Mesodermal cell (in vitro differentiated cells): ENCODE data around the gene FAAP100. TPM values are rescaled to one million over a fixed set of nuclear protein-coding genes. Genes with fewer than 3 reads are reported as not detected.
"Not testable (repeated sequence)": the region's sequence is repeated elsewhere in the genome, so short reads cannot be mapped to it uniquely, and the experiment has no call there.

Experiments
- H3K27ac ChIP-seq: 2 replicates; pipeline ENCODE4 v1.7.0; 2013; ENCODE audit warnings: mild to moderate bottlenecking, low read depth, low read length, moderate library complexity; ENCODE audit not compliant: severe bottlenecking
- H3K36me3 ChIP-seq: 2 replicates; pipeline ENCODE4 v1.7.1; 2013; ENCODE audit warnings: mild to moderate bottlenecking, low read length, moderate library complexity; ENCODE audit not compliant: control insufficient read depth, insufficient read depth
- H3K4me1 ChIP-seq: one replicate; pipeline ENCODE4 v1.7.1; 2013; ENCODE audit warnings: mild to moderate bottlenecking, low read length; ENCODE audit not compliant: insufficient read depth, control insufficient read depth, poor library complexity, severe bottlenecking
- H3K4me3 ChIP-seq: 2 replicates; pipeline ENCODE4 v1.7.0; 2013; ENCODE audit warnings: low read length, control low read depth, mild to moderate bottlenecking; ENCODE audit not compliant: insufficient read depth, poor library complexity, severe bottlenecking; ENCODE audit errors: extremely low read depth
- H3K9me3 ChIP-seq: 2 replicates; pipeline ENCODE4 v1.7.1; 2013; ENCODE audit warnings: mild to moderate bottlenecking, low read length, moderate library complexity; ENCODE audit not compliant: control insufficient read depth
- WGBS, 2 experiments: methylation state at CpG; one replicate each; pipeline ENCODE4 v1.1.5; 2013; ENCODE audit warnings: missing lambda C conversion rate in 2 of 2; ENCODE audit not compliant: insufficient coverage in 2 of 2; 5-methylcytosine and 5-hydroxymethylcytosine counted together
- polyA plus RNA-seq, 2 experiments: library from polyadenylated mRNA; stranded (reverse); fragments of 50-300 nt; gene quantifications; one replicate each; pipeline ENCODE4 v1.2.3, GENCODE V29; 2013

Gene FAAP100
- polyA plus RNA-seq (2013, experiment 1 of 2), result 19.1 TPM
- 15.6 TPM for polyA plus RNA-seq (2013, experiment 2 of 2)

GRCh38 chr17:81552244-81553017, at the start of gene FAAP100:
TSS of gene FAAP100 (minus strand) at chr17:81552353. CDS start at chr17:81552330, 23 bp downstream.
- no peaks in the 10 kb centered on the region for H3K9me3 ChIP-seq
- H3K4me1 ChIP-seq, result peaks cover 33% of the 10 kb centered on the region
- H3K36me3 ChIP-seq, result peaks cover 41% of the 10 kb centered on the region
- WGBS, 2 experiments, result 0 to 1% methylated on average over 69 to 81 of the region's 85 CpGs
- peak within 1 kb of the TSS; percentile 91 for H3K4me3 ChIP-seq
- H3K27ac ChIP-seq, result peak within 1 kb of the TSS; percentile 76

GRCh38 chr17:81601525-81602120, 49.5 kb upstream of the FAAP100 start:
- H3K36me3 ChIP-seq, result peaks cover 93% of the 10 kb centered on the region
- H3K27ac ChIP-seq, result no peak overlapping the region
- no peaks in the 10 kb centered on the region for H3K9me3 ChIP-seq
- 47 to 54% methylated on average over 5 to 6 of the region's 9 CpGs for WGBS, 2 experiments
- no peak overlapping the region for H3K4me3 ChIP-seq
- H3K4me1 ChIP-seq, result no peaks in the 10 kb centered on the region

GRCh38 chr17:81599719-81600486, 47.8 kb upstream of the FAAP100 start:
- H3K4me1 ChIP-seq, result no peaks in the 10 kb centered on the region
- peaks cover 94% of the 10 kb centered on the region for H3K36me3 ChIP-seq
- 94 to 96% methylated on average over 8 to 9 of the region's 10 CpGs for WGBS, 2 experiments

GRCh38 chr17:81593105-81593871, 41.1 kb upstream of the FAAP100 start:
- no peaks in the 10 kb centered on the region for H3K9me3 ChIP-seq
- WGBS, 2 experiments, result 95 to 100% methylated on average over 5 to 10 of the region's 11 CpGs
- H3K4me1 ChIP-seq, result no peaks in the 10 kb centered on the region
- H3K36me3 ChIP-seq, result peaks cover 97% of the 10 kb centered on the region
- H3K4me3 ChIP-seq, result no peak overlapping the region
- no peak overlapping the region for H3K27ac ChIP-seq

More at GRCh38 chr17:81599719-81600486, 47.8 kb upstream of the FAAP100 start:
- Histone ChIP-seq H3K27ac (no peak overlapping the region), H3K9me3 (no peaks in the 10 kb centered on the region), H3K4me3 (no peak overlapping the region)

GRCh38 chr17:81591971-81592370, 39.8 kb upstream of the FAAP100 start:
- no peak overlapping the region for H3K27ac ChIP-seq
- no peaks in the 10 kb centered on the region for H3K9me3 ChIP-seq
- H3K36me3 ChIP-seq, result peaks cover 97% of the 10 kb centered on the region
- H3K4me1 ChIP-seq, result peaks cover under 1% of the 10 kb centered on the region
- WGBS, 2 experiments, result 93 to 94% methylated on average over 10 to 14 of the region's 14 CpGs
- no peak overlapping the region for H3K4me3 ChIP-seq

GRCh38 chr17:81590121-81590520, 38.0 kb upstream of the FAAP100 start:
- peaks cover 98% of the 10 kb centered on the region for H3K36me3 ChIP-seq
- 88 to 98% methylated on average over 7 of the region's 8 CpGs for WGBS, 2 experiments
- peaks cover 13% of the 10 kb centered on the region for H3K4me1 ChIP-seq
- no peaks in the 10 kb centered on the region for H3K9me3 ChIP-seq
- no peak overlapping the region for H3K4me3 ChIP-seq
- H3K27ac ChIP-seq, result no peak overlapping the region

GRCh38 chr17:81589612-81590011, 37.5 kb upstream of the FAAP100 start:
- H3K4me1 ChIP-seq, result peaks cover 13% of the 10 kb centered on the region
- H3K27ac ChIP-seq, result no peak overlapping the region
- H3K36me3 ChIP-seq, result peaks cover 93% of the 10 kb centered on the region
- no peaks in the 10 kb centered on the region for H3K9me3 ChIP-seq
- H3K4me3 ChIP-seq, result no peak overlapping the region
- 92 to 100% methylated on average over 2 of the region's 5 CpGs for WGBS, 2 experiments

- WGBS, 2 experiments, result 93 to 100% methylated on average over 3 of the region's 4 CpGs
Observed at GRCh38 chr17:81586096-81586495, 33.9 kb upstream of the FAAP100 start.

GRCh38 chr17:81584771-81585170, 32.6 kb upstream of the FAAP100 start:
- Histone ChIP-seq H3K36me3 (peaks cover 88% of the 10 kb centered on the region), H3K4me1 (peaks cover 46% of the 10 kb centered on the region)
- not testable (repeated sequence) for H3K9me3 ChIP-seq, H3K4me3 ChIP-seq, H3K27ac ChIP-seq
- 95 to 96% methylated on average over 14 of the region's 14 CpGs for WGBS, 2 experiments

More at GRCh38 chr17:81586096-81586495, 33.9 kb upstream of the FAAP100 start:
- no peaks in the 10 kb centered on the region for H3K9me3 ChIP-seq
- no peak overlapping the region for H3K27ac ChIP-seq
- peaks cover 92% of the 10 kb centered on the region for H3K36me3 ChIP-seq
- H3K4me3 ChIP-seq, result no peak overlapping the region
- peaks cover 35% of the 10 kb centered on the region for H3K4me1 ChIP-seq
